Thyroid gland (tissue), 4 donors: ENCODE measurements around the gene AAK1. TPM values are rescaled to one million over a fixed set of nuclear protein-coding genes. Genes with fewer than 3 reads are reported as not detected.

Source experiments
- DNase-seq, 2 donors: peaks; one replicate each; pipeline ENCODE4 v3.0.0-alpha.2; 2019
- H3K27ac ChIP-seq, 3 donors: fragments of 200-600 bp; sonication (generic); 1 replicate in 2 of 3; 2 replicates in 1 of 3; pipeline ENCODE4 v1.5.1; 2016 to 2019; ENCODE audit warnings: mild to moderate bottlenecking in 1 of 3, moderate library complexity in 1 of 3
- H3K27me3 ChIP-seq: fragments of 200-600 bp; sonication (generic); one replicate; pipeline ENCODE4 v1.5.1; 2019
- H3K36me3 ChIP-seq, 2 donors: fragments of 200-600 bp; sonication (generic); one replicate each; pipeline ENCODE4 v1.5.1; 2016 to 2019
- H3K4me1 ChIP-seq, 2 donors: fragments of 200-600 bp; sonication (generic); one replicate each; pipeline ENCODE4 v1.5.1; 2017 to 2019
- H3K4me3 ChIP-seq, 3 donors: fragments of 200-600 bp; sonication (generic); replicated peaks in 1 of 3; 1 replicate in 2 of 3; 2 replicates in 1 of 3; pipeline ENCODE4 v1.5.1; 2016; ENCODE audit warnings: mild to moderate bottlenecking in 1 of 3
- H3K9me3 ChIP-seq: fragments of 200-600 bp; sonication (generic); one replicate; pipeline ENCODE4 v1.5.1; 2017
- CTCF ChIP-seq, 6 experiments: fragments of 200-600 bp in 3 of 6; fragments of 450-650 bp in 3 of 6; sonication (generic) in 3 of 6; IDR thresholded peaks; one replicate each; pipeline ENCODE4 v1.5.1; 2016 to 2019; ENCODE audit warnings: antibody characterized with exemption in 6 of 6, mild to moderate bottlenecking in 2 of 6, inconsistent platforms in 1 of 6, moderate library complexity in 1 of 6
- POLR2A ChIP-seq, 2 donors: fragments of 450-650 bp; IDR thresholded peaks; one replicate each; pipeline ENCODE4 v1.6.1; 2017; ENCODE audit warnings: antibody characterized with exemption in 2 of 2, mild to moderate bottlenecking in 2 of 2, moderate library complexity in 1 of 2
- WGBS, 2 donors: methylation state at CpG; one replicate each; pipeline ENCODE4 v1.1.5; 2017; 5-methylcytosine and 5-hydroxymethylcytosine counted together
- intact Hi-C: fragments of 100-400 bp; cut with DNase I; formaldehyde crosslinking; loops from one replicate; pipeline ENCODE4 v1.15.1; 2023
- total RNA-seq, 4 donors: library from RNA; depleted of rRNA; stranded (reverse); fragments of >200 nt; gene quantifications; one replicate each; pipeline ENCODE4 v1.2.3, GENCODE V29; 2016

AAK1 gene
- total RNA-seq, 4 donors from 2014 or later: 82.0 to 174 (median 144) TPM

DNA sequence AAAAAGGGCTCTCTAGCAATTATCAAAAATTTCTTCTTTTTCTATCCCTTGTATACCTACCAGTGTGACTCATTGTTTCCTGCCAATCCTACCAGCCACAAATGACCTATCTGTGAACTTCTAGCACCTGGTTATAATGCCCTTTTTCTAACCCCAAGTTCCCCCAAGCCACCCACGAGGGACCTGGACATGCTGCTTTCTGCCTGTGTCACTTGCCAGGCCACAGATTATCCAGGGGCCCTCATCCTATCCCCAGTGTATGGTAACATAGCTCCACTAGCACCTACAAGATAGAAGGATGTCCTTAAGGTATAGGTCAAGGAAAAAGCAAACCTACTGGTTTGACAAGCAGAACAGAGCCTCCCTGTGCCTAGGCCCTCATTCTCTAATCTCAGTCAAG lies 26.8 kb downstream of the AAK1 start:
- peaks cover 57 to 72% of the 10 kb centered on the region in 2 donors for H3K4me1 ChIP-seq

DNA sequence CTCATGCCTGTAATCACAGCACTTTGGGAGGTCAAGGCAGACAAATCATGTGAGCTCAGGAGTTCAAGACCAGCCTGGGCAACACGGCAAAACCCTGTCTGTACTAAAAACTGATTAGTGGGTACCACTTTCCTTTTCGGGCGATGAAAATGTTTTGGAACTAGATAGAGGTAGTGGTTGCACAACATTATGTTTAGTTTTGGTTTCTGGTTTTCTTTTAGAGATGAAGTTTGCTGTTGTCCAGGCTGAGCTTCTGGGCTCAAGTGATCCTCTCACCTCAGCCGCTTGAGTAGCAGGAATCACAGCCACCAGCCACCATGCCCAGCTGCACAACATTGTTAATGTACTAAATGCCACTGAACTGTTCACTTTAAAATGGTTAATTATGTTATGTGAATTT lies 27.6 kb downstream of the AAK1 start:
- no peak for TF ChIP-seq CTCF (IDR thresholded peaks at IDR 0.05)
- TF ChIP-seq POLR2A (IDR thresholded peaks at IDR 0.05): no peak
- H3K27ac ChIP-seq: peak overlapping the region; percentile 13 to 60 (median 14)

More for the DNA sequence above, 26.8 kb downstream of the AAK1 start:
- Histone ChIP-seq H3K36me3 (no peaks in the 10 kb centered on the region), H3K4me3 (no peak overlapping the region), H3K27ac (peak overlapping the region in 2 of 3 donors; percentile 13 to 31), H3K27me3 (no peaks in the 10 kb centered on the region), H3K9me3 (no peaks in the 10 kb centered on the region)
- DNase-seq: no peak
- intact Hi-C loops: no loop called here
- 23 to 41% methylated on average over 1 of the region's 1 CpG for WGBS, 2 donors
- TF ChIP-seq CTCF (IDR thresholded peaks at IDR 0.05): no peak
- TF ChIP-seq POLR2A (IDR thresholded peaks at IDR 0.05): no peak

DNA sequence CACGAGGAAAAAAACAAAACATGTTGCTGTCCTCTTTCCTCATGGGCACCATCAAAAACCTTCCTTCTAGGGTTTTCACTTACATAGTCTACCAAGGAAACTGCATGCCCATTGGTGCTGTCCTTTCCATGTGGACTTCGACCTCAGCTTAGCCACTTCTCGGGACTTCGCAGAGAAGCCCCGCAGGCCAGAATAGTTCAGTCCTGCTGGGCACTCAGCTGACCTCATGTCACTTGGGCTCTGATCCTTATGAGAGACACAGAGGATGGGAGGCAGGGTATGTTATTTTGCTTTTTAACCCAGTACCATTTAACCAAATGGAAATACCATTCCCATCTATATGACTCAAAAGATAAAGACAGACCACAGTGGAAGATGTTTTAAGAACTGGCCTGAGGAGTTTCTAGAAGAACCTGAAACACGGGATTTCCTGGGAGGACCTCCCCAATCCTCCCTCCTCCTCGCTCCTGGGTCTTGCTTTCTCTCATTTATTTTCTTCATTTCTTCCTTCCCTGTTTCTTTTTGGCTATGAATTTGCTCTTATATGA lies 28.4 kb downstream of the AAK1 start:
- Histone ChIP-seq H3K4me3 (no peak overlapping the region), H3K36me3 (no peaks in the 10 kb centered on the region), H3K27me3 (no peaks in the 10 kb centered on the region), H3K9me3 (no peaks in the 10 kb centered on the region), H3K4me1 (peaks cover 49 to 58% of the 10 kb centered on the region in 2 donors), H3K27ac (peak overlapping the region; percentile 13 to 60 (median 14))
- TF ChIP-seq CTCF (IDR thresholded peaks at IDR 0.05) (no peak), POLR2A (IDR thresholded peaks at IDR 0.05) (no peak)
- WGBS, 2 donors: 93 to 95% methylated on average over 7 of the region's 7 CpGs
- intact Hi-C loops: no loop called here
- DNase-seq: no peak

More for the DNA sequence above, 27.6 kb downstream of the AAK1 start:
- peak; percentile 34 to 42 for DNase-seq
- 69 to 72% methylated on average over 4 of the region's 4 CpGs for WGBS, 2 donors
- Histone ChIP-seq H3K9me3 (no peaks in the 10 kb centered on the region), H3K36me3 (no peaks in the 10 kb centered on the region), H3K4me3 (no peak overlapping the region), H3K4me1 (peaks cover 57 to 67% of the 10 kb centered on the region in 2 donors), H3K27me3 (no peaks in the 10 kb centered on the region)
- intact Hi-C loops: no loop called here

DNA sequence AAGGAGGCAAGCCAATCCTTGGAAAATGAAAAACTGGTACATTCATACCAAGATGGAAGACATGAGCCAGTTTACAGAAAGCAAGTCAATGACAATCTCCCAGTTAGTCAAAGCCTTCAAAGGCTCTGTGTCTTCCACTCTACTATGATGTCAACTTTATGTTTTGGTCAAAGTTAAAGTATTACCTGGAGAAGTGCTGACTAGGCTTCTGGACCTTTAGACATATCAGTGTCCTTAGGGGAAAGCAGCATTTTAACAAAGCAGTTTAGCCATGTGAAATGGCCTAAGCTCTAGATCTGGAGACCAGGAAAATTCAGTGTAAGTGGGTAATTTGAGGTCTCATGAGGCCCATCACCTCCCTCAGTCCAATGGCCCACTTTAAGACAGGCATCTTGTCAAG lies 30.8 kb downstream of the AAK1 start:
- no peaks in the 10 kb centered on the region for H3K27me3 ChIP-seq
- no peaks in the 10 kb centered on the region for H3K36me3 ChIP-seq
- TF ChIP-seq POLR2A (IDR thresholded peaks at IDR 0.05) (no peak), CTCF (IDR thresholded peaks at IDR 0.05) (no peak)
- no peaks in the 10 kb centered on the region for H3K9me3 ChIP-seq
- DNase-seq: no peak
- no peak overlapping the region for H3K27ac ChIP-seq
- no peak overlapping the region for H3K4me3 ChIP-seq
- intact Hi-C loops: no loop called here
- peaks cover 43 to 44% of the 10 kb centered on the region in 2 donors for H3K4me1 ChIP-seq

- intact Hi-C loops: no loop called here
- WGBS, 2 donors: 90 to 96% methylated on average over 3 of the region's 3 CpGs
- H3K9me3 ChIP-seq: no peaks in the 10 kb centered on the region
Measured at GRCh38 chr2:69612200-69612599, 31.3 kb downstream of the AAK1 start.

More at GRCh38 chr2:69612200-69612599, 31.3 kb downstream of the AAK1 start:
- H3K4me1 ChIP-seq: peaks cover 43 to 44% of the 10 kb centered on the region in 2 donors
- no peak overlapping the region for H3K27ac ChIP-seq
- TF ChIP-seq CTCF (IDR thresholded peaks at IDR 0.05) (no peak), POLR2A (IDR thresholded peaks at IDR 0.05) (no peak)
- no peak for DNase-seq
- no peaks in the 10 kb centered on the region for H3K36me3 ChIP-seq
- no peak overlapping the region for H3K4me3 ChIP-seq
- no peaks in the 10 kb centered on the region for H3K27me3 ChIP-seq
